HG03521 (cell line): ENCODE measurements around the gene DCAF16.

Experiments used
- ATAC-seq: cut with Tn5 transposase; IDR thresholded peaks from one replicate; pipeline ENCODE4 v1.9.1; 2021; ENCODE audit warnings: mild to moderate bottlenecking, moderate library complexity; ENCODE audit not compliant: unreplicated experiment

Gene DCAF16

DNA sequence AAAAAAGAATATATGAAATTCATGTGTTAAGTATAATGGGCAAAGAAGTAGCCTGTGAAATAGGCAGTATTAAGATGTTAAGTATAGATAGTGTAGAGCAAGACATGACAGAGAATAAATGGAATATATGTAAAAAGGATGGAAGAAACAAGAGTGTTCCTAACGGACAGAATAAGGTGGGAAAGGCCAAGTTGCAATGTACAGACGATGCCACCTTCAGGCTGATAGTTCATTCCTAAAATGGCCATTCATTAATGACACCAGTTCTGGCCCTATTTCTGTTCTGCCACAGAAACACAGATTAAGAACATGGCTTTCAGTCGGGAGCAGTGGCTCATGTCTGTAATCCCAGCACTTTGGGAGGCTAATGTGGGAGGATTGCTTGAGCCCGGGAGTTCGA lies 24.7 kb downstream of the DCAF16 start:
- ATAC-seq: no peak

DNA sequence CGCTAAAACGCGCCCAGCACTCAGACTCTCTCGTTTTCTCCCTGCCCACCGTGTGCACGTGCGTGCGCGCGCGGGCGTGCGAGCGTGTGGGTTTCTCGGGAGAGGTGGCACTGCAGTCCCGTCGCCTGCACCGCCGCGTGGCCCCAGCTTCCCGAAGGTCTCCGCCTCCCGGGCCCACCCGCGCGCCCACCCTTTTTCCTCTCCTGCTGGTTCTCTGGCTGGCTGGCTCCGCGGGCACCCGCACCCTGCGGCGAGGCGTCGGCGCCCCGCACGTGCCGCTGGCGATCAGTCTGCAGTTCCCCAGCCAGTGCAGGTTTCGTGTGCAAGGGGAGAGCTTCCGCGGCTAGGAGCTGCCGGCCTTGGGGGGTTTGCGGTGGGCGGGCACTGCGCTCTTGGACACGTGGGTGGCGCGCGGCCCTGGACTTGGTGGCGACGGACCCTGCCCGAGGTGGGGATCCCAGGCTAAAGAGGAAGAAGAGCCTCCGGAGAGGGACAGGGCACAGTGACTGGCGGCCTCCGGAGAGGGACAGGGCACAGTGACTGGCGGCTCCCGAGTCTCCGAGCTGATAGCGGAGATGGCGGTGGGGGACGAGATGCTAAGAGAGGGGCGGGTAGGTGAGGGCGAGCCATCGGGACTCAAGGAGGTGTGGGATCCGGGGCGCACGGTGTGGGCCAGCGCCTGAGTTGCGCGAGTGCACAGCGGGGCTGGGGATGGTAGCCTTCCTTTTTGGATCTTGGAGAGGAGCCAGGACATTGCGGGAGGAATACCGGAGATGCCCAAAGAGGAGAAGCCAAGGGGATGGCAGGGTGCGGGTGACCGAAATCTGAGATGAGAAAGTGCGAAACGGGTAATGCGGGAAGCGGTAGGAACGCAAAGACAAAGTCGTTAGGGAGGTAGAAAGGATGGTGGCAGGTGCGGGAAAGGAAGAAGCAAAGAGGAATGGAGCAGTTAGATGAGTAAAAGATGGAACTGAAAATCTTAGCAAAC lies 29.0 kb downstream of the DCAF16 start, which contains the start of gene FAM184B:
Gene FAM184B, minus strand, starts transcription at position 322 of the 988 bp plus-strand sequence. CDS start 322 bp downstream, outside the sequence.
- no peak for ATAC-seq

- ATAC-seq: no peak
Measured at GRCh38 chr4:17780501-17781299, 29.9 kb downstream of the DCAF16 start.

DNA sequence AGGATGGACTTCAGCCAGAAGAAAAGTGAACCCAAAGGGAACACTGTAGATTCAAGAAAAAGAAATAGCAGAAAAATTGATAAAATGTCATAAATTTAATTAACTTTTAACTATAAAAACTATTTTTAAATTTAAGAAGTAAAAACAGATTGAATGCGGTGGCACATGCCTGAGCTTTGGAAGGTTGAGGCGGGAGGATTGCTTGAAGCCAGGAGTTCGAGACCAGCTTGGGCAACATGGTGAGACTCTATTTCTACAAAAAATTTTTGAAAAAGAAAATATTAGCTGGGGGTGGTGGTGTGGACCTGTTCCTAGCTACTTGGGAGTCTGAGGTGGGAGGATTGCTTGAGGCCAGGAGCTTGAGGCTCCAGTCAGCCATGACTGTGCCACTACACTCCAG lies 32.1 kb downstream of the DCAF16 start:
- ATAC-seq: no peak

DNA sequence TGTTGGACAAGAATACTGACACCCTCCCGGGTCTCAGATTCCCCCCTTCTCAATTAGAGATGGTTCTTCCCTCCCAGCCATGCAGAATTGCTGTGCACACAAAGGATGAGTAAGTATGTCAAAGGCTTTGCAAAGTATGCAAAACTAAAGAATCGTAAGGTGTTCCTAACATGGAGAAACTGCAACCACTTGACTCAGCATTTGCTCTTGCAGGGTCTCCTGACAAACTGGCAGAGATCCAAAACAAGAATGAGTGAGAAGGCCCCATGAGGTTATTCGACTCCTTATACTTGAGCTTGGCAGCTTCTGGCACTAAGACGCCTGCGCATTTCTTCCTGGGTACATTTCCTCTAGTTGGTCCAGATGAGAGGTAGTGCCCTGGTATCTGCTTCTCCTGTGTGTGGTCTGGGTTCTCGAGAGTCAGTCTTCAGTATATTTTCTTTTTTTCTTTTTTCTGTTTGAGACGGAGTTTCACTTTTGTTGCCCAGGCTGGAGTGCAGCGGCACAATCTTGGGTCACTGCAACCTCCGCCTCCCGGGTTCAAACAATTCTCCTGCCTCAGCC lies 37.3 kb downstream of the DCAF16 start:
- ATAC-seq: no peak

DNA sequence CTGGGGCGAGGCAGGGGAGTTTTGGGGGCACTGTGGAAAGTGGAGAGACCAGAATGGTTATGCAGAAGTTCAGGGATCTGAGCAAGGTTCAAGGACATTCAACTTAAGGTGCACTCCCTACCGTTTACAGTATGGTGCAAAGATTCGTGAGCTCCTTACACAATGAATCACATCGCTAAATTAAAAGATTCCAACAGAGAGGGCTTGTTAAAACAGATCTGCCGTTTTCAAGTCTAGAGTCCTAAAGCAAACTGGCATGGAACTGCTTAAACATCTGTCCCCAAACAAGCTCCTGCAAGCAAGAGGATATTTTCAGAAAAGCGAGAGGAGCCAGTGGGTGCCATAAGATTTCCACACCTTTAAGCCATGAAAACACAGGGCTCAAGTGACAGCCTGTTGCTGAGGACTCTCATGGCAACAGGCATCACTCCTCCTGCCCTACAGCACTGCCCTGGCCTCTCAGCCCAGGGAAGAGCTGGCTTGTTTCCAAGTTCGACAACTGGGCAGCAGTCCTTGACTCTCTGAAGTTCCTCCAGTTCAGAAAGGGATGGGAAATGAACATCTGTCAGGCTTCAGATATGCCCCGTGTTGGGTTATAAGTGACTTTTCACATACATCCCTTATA lies 39.2 kb downstream of the DCAF16 start:
- no peak for ATAC-seq

DNA sequence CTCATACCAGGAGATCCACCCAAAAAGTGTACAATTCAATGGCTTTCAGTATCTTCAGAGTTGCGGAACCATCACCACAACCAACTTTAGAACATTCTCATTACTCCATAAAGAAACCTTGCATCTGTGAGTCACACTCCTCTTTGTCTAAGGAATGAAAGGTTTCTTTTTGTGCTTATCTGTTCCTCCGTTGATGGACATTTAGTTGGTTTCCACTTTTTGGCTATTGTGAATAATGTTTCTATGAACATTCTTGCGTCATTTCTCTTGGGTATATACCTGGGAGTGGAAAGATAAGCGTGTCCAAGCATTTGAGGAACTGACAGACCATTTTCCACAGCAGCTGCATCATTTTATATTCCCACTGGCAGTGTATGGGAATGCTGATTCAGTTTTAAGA lies 39.7 kb downstream of the DCAF16 start:
- ATAC-seq: no peak

DNA sequence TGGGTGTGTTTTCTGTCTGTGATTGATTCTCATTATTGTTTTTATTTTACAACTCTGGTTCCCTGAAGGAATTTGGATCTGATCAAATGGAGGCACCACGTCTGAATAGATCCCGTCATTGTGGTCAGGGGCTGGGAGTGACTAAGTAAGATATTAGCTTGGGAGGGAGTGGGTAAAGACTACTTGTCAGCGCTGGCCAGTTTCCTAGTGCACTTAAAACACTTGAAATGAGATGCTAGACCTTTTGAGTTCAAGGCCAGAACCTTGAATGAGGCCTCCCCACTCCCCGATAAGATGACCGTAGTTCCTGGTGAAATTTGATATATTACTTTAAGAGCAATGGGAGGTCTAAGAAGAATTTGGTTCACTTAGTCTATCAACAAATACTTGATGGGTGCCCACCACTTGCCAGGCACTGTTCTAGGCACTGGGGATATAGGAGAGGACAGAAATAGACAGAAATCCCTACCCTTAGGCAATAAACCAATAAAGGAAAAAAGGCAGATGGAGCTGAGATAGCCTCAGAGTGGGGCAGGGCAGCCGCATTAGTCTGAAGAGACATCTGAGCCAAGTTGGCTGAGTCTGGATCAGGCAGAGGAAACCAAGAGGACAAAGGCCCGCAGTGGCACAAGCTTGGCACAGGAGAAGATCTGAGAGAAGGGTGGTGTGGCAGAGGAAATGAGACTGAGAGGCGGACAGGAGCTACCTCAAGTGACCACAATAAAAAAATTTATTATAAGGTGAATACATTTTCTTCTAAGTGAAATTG lies 41.0 kb downstream of the DCAF16 start:
- ATAC-seq: no peak

GRCh38 chr4:17766826-17767458 lies 43.6 kb downstream of the DCAF16 start:
- no peak for ATAC-seq

GRCh38 chr4:17765514-17766286 lies 44.9 kb downstream of the DCAF16 start:
- ATAC-seq: no peak

GRCh38 chr4:17763931-17764330 lies 46.6 kb downstream of the DCAF16 start:
- ATAC-seq: no peak

DNA sequence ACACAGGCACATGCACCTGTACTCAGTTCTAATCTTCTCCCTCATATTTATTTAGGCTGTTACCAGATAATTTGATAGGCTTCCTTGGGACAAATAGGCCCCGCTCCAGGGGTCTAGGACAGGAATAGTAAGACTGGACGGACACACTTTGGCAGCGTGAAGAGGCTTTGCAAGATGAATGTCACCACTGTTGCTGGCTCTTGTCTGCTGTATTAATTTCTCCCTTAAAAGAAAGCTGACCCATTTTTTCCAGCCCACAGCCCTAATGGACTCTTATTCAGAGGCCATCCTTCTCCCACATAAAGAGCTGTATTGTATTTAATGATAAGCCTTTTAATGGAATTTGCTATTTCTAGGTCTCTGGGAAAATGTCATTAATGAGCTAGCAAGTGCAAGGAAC lies 47.1 kb downstream of the DCAF16 start:
- ATAC-seq: no peak

GRCh38 chr4:17762726-17763125 lies 47.8 kb downstream of the DCAF16 start:
- no peak for ATAC-seq

DNA sequence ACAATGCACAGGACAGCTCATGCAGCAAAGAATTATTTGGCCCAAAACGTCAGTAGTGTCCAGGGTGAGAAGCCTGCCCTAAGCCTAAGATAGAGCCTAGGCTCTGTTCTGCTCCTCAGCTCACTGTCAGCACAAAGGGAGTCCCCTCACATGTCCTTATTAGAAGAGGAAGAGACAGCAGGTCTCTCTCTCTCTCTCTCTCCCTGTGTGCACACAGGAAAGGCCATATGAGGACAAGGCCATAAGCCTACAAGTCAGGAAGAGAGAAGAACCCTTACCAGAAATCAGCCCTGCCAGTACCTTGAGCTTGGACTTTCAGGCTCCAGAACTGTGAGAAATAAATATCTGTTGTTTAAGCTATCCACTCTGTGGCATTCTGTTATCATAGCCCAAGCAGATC lies 49.5 kb downstream of the DCAF16 start:
- no peak for ATAC-seq

DNA sequence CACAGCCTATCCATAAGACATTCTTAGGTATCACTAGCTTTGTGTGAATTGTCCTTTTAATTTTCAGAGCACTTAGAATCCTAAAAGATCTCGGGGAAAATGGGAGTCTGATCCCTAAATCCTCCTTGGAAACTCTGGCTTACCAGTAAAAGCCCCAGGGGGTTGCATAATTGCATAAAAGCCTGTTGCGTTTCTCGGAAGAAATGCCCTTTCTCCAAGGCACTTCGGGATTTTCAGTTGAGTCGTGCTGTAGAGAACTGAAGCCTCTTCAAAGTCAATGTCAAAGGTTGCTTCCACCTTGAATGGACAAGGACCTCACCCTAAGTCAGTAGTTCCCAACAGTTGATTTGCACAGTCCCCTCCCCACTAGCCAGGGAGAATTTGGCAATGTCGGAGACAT lies 49.9 kb downstream of the DCAF16 start:
- ATAC-seq: no peak

DNA sequence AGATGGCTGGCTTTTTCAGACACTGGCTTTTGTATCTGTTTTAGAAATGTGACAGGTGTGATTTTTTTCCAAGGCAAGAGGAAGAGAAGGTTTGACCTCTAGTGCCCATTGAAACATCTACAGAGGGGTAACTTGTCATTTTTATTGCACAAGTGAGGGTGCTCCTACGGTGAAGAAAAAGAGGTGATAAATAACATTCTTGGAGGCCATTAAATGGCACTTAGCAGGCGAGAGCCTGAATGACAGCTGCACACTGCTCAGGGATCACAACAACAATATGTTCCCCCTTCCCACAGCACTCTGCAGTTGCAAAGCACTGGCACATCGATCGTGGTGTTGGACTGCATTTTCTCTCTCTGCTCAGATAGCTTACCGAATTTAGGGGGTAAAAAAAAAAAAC lies 52.1 kb downstream of the DCAF16 start:
- ATAC-seq: no peak

DNA sequence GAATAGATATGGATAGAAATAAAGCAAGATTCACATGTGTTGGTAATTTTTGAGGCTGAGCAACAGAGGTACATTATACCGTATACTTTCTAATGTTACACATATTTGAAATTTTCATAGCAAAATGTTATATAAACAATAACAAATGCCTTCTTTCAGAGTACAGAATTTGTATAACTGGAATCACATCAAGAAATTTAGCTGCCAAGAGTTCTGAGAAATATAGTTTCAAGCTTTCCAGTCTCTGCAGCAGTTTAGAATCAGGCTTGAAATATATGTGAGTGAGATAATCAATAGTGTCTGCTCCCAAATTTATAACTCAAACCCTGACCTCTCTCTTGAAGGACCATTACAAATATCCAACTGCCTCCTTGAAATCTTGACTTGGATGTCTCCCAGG lies 52.9 kb downstream of the DCAF16 start:
- ATAC-seq: no peak

DNA sequence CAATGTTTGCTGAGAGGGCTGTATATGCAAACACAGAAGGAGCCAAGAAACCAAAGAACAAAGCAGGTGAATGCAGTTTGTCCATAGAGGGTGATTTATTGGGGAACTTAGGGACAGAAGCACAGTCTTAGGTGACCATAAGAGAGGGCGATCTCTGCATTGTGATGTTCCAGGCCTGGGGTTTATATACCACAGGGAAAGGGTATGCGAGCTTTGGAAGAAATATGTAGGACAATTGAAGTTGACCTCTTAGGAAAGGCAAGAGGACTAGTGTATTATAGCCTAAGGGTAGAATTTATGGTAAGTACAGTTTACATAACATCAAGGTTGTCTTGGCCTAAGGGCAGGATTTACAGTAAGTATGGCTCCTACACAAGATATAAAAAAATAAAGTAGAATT lies 56.9 kb downstream of the DCAF16 start:
- no peak for ATAC-seq
